Stimulated activated CD8-positive, alpha-beta memory T cell treated with anti-CD3 and anti-CD28 coated beads, Interleukin-4, amount 100 ng/mL, for 4 hours (primary cell): Measurements from ENCODE around the gene RPUSD1.
"Not testable (repeated sequence)": the region's sequence is repeated elsewhere in the genome, so short reads cannot be mapped to it uniquely, and the experiment has no call there.

Experiments
- DNase-seq, 2 donors: peaks; one replicate each; pipeline ENCODE4 v3.0.0-alpha.2; 2020; ENCODE audit warnings: low read depth in 2 of 2, low spot score in 1 of 2

RPUSD1 gene

DNA sequence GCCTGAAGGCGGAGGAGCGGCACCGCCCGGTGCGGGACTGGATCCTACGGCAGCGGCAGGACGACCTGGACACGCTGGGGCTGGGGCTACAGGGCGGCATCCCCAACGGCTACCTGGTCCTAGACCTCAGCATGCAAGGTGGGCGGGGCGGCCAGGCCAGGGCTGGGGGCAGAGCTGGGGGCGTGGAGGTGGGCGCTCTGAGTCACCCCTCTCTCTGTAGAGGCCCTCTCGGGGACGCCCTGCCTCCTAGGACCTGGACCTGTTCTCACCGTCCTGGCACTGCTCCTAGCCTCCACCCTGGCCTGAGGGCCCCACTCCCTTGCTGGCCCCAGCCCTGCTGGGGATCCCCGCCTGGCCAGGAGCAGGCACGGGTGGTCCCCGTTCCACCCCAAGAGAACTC is 19.8 kb downstream of the RPUSD1 start:
- no peak for DNase-seq

DNA sequence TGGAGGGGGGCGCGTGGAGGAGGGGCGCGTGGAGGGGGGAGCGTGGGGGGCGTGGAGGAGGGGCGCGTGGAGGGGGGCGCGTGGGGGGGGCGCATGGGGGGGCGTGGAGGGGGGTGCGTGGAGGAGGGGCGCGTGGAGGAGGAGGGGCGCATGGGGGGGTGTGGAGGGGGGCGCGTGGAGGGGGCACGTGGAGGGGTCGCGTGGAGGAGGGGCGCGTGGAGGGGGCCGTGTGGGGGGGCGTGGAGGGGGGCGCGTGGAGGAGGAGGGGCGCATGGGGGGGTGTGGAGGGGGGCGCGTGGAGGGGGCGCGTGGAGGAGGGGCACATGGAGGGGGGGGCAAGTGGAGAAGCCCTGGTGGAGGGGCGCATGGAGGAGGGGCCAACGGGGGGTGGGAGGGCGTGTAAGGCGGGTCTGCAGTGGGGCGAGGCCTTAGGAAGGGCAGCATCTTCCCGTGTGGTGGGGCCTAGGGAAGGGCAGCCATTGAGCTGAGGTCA is 20.4 kb downstream of the RPUSD1 start:
- no peak for DNase-seq

DNA sequence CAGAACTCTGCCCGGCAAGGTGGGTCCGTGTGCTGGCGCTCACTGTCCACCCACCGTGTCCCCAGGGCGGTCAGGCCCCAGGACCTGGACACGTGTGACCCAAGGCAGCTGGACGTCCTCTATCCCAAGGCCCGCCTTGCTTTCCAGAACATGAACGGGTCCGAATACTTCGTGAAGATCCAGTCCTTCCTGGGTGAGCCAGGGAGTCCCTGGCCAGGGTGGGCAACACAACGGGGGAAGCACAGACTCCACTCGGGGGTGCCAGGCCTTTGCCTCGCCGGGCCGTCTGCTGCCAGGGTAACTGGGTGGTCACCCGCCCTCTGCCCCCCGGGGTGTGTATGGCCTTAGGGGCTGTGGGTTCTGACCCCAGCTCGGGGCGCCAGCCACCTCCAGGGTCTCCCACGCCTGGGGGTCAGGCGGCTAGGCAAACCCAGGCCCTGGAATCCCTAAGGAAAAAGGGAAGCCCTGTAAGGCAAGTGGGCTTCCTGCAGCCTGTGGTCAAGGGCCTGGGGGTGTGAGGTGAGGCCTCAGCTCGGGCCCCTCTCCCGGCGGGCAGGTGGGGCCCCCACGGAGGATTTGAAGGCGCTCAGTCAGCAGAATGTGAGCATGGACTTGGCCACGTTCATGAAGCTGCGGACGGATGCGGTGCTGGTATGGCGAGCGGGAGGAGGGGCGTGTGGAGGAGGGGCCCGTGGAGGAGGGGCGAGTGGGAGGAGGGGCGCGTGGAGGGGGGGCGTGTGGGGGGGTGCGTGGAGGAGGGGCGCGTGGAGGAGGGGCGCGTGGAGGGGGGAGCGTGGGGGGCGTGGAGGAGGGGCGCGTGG is 21.2 kb downstream of the RPUSD1 start:
- DNase-seq: no peak

DNA sequence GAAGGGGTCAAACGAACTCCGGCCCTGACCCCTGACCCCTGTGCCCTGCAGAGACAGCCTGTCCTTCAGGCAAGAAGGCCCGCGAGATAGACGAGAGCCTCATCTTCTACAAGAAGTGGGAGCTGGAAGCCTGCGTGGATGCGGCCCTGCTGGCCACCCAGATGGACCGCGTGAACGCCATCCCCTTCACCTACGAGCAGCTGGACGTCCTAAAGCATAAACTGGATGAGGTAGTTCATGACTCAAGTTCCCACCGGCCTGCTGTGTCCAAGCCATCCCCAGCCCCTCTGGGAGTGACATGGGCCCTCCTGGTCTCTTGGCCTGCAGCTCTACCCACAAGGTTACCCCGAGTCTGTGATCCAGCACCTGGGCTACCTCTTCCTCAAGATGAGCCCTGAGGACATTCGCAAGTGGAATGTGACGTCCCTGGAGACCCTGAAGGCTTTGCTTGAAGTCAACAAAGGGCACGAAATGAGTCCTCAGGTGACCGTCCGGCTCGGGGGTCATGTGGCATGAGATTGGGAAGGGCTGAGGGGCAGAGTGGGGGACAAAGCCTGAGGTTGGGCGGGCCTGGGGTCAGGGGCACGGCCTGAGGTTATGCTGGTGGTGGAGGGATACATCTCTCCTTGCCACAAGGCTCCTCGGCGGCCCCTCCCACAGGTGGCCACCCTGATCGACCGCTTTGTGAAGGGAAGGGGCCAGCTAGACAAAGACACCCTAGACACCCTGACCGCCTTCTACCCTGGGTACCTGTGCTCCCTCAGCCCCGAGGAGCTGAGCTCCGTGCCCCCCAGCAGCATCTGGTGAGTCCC is 22.0 kb downstream of the RPUSD1 start:
- no peak for DNase-seq

DNA sequence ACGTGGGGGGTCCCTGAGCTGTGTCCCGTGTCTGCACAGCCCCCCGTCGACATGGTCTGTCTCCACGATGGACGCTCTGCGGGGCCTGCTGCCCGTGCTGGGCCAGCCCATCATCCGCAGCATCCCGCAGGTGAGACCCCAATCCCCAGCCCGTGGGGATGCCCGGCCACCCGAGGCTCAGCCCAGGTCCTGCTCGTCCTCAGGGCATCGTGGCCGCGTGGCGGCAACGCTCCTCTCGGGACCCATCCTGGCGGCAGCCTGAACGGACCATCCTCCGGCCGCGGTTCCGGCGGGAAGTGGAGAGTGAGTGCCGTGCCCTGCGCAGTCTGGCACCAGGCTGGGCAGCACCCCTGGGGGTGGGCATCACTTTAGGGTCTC is 22.7 kb downstream of the RPUSD1 start:
- DNase-seq: no peak

DNA sequence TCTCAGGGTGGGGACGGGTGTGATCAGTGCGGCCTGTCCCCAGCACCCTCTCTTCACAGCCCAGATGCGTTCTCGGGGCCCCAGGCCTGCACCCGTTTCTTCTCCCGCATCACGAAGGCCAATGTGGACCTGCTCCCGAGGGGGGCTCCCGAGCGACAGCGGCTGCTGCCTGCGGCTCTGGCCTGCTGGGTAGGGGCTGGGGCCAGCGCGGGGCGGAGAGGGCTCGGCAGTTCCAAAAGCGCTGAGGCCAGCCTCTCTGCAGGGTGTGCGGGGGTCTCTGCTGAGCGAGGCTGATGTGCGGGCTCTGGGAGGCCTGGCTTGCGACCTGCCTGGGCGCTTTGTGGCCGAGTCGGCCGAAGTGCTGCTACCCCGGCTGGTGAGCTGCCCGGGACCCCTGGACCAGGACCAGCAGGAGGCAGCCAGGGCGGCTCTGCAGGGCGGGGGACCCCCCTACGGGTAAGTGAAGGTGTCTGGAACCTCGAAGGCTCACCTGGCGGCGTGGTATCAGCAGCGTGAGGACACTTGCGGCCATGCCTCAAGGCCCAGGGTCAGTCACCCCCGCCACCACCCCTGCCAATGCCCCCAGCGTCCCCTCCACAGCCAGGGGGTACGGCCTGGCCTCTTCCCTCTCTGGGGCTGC is 23.2 kb downstream of the RPUSD1 start:
- no peak for DNase-seq

DNA sequence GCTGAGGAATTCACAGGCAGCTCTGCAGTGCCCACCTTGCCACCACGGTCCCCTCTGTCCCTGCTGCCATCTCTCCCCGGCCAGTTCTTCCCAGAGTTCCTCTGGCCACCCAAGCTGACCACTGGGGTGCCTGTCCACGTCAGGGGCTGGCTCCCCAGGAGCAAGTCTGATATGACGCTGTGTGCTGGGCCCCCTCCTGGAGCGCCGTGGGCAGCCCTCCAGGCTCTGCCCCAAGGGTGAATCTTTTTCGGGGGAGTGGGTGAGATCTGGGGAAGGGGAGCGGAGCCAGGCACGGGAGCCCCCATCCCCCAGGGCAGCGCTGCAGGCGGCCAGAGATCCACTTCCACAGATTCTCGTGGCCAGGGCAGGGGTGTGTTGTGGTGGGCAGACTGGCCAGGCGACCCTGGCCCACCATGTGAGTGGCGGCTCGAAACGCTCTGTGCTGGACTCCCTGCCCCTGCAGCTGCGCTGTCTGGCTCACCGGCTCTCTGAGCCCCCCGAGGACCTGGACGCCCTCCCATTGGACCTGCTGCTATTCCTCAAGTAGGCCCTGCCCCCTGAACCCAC is 23.9 kb downstream of the RPUSD1 start:
- DNase-seq: no peak

DNA sequence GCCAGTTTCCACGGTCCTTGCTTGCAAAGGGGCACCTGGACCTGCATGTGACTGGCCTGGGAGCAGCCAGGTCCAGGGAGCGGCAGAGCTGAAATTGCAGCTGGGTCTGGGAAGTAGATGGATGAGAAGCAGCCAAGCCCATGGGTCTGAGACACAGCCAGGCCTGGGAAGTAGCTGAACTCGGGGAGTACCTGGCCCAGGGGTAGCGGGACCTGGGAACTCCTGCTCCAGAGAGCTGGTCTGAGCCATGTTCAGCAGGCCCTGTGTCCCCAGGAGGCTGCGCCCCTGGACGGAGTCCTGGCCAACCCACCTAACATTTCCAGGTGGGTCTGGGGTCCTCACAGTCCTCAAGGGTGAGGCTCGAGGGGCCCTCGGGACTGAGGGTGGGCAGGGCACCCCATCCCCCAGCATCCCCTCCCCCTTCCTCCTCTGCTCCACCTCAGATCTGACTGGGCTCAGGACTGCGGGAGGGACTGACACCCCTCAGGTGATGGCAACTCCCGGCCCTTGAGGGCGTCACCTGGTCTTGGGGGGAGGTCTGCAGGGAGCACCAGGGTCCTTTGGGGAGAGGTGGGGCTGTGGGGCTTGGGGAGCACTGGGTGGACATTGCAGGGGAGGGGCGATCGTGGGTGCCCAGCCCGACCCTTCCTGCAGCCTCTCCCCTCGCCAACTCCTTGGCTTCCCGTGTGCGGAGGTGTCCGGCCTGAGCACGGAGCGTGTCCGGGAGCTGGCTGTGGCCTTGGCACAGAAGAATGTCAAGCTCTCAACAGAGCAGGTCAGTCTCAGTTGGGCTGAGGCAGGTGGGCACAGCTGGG is 24.6 kb downstream of the RPUSD1 start:
- no peak for DNase-seq

DNA sequence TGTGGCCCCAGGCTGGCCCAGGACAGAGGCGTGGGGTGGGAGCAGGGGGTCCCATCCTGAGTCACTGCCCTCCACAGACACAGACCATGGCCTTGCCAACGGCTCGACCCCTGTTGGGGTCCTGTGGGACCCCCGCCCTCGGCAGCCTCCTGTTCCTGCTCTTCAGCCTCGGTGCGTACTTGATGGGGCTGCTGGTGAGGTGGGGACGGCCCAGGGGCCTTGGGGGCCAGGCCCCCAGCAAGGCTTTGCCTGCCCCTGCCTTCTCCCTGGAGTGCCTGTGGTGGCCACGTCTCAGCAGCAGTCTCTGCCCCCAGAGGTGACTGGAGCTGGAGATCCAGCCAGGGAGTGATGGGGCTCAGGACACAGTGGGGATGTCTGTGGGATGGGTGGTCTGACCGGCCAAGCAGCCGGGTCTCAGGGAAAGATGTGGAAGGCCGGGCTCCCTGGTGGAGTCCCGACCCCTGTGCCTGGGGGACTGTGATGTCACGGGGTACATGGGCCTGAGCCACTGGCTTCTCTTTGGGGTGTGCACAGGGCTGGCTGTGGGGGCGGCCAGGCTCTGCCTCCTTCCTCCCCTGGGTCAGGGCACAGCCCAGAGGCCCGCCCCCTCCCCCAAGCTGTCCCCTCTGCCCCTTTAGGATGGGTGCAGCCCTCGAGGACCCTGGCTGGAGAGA is 25.4 kb downstream of the RPUSD1 start:
- no peak for DNase-seq

DNA sequence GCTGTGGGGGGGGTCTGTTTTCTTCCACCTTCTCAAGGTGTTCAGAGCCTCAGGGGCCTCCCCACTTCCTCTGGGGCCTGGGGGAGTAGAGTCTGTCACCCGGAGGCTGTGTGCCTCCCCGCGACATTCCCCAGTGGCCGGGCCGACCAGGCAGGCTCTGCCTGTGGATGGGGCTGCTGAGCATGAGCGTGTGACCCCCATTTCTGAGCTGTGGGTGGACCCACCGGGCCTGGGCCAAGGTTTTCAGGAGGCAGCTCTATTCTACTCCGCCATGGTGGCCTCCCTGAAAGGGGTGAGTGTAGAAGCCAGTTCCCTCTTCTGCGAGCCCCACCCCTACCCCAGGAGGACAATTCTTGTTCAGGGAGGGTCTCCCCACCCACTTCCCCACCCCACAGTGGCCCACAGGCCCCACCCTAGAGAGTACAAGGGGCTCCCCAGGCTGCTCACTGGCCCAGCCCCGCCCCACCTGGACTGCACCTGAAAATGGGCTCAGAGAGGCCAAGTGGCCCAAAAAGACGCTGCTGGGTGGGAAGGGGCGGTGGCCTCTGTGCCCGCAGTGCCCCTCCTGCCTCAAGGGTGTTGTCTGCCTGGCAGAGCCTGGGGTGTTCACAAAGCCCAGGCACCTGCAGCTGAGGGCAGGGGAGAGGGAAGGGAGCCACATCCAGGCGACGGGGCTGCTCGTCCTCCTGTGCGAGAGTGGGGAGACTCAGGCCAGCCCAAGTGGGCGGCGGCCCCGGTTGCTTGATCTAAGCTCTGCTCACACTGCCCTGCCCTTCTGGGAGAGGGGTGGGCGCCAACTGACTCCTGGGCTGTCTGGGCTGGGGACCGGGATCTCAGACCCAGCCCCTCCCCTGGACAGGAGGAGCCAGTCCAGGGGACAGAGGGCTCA is 26.3 kb downstream of the RPUSD1 start:
- DNase-seq: no peak

DNA sequence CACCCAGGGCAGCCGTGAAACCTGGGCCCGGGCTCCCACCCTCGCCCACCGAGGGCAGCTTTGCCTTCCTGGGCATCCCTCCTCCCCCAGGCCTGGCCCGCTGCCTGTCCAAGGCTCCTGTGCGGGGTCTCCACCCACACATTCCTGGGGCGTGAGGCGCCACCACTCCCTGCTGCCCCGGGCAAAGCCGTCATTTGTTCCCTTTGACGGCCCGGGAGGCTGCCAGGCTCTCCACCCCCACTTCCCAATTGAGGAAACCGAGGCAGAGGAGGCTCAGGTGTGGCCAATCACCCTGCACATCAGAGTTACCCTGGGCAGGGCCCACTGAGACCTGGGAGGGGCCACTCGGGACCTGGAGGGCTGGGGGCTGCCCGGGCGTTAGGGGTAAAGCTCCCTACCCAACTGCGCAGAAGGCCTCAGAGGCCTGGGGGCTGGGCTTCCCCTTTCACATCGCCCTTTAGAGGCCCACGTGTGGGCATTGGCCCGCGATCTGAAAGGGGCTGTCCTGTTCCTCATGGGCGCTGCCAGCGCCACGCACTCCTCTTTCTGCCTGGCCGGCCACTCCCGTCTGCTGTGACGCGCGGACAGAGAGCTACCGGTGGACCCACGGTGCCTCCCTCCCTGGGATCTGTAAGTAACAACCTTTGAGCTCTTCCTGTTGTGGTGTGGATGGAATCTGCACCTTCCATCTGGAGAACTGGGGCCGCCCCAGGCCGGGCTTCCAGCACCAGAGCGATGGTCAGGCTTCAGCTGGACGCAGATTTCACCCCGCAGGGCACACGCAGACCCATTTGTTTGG is 27.4 kb downstream of the RPUSD1 start, which contains the start of gene MSLN:
TSS of gene MSLN (plus strand) at position 190 of the 799 bp plus-strand sequence. CDS start 1,947 bp downstream, outside the sequence.
- DNase-seq: no peak

DNA sequence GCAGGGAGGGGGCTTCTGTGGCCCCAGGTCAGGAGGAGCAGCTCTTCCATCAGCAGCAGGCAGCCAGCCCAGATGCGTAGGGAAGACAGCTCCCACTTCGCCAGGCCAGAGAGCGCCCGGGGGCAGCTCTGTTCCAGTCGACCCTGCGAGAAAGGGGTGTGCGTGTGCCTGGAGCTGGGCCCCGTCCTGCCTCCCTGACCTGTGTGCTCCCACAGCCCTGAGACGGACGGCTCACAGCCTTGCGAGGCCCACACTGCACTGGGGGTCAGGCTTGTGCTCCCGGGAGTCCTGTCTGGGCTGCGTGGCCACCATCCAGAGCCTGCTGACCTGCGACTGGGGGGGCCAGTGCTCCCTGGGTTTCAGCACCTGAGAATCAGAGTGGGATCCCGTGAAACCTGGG is 28.1 kb downstream of the RPUSD1 start:
- no peak for DNase-seq

DNA sequence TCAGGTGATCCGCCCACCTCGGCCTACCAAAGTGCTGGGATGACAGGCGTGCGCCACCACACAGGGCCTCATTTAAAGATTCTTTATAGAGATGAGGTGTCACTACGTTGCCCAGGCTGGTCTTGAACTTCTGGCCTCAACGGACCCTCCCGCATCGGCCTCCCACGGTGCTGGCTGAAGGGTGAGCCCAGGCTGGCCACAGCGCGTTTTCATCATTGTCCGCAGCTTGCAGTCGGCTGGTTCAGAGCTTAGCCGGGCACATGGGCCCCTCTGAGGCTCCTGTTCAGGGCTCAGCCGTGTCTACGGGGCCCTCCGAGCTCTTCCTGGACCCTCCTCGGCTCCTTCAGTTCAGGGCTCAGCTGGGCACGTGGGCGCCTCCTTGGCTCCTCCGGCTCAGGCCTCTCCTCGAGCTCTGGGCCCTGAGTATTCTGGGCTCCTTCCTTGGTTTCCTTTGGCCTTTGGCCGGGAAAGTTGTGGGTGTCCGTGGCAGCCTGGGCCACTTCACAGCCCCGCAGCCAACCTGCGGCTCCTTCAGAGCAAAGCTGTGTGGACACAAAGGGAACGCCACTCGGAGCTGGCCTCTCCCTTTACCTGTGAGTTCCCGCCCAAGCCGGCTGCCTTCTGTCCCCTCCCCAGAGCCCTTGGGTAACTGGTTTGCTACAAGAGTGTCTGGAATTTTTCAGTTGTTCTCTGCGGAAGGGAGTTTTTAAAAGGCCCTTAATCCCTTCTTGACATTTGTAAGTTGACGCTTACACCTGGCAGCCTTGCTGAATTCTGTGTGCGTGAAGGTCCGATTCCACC is 28.9 kb downstream of the RPUSD1 start:
- no peak for DNase-seq

DNA sequence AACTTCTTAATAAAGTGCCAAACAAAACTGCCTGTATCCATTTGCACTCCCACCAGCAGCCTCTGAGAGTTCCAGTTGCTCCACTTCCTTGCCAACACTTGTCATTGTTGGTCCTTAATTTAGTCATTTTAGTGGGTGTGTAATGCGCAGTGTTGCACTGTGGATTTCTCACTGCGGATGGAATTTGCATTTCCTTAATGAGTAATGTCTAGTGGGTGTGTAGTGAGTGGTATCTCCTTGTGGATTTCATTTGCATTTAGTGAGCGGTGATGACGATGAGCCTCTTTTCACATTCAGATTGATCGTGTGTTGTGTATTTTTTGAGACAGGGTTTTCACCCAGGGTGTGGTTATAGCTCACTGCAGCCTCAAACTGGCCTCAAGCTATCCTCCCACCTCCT is 31.8 kb downstream of the RPUSD1 start:
- DNase-seq: no peak

DNA sequence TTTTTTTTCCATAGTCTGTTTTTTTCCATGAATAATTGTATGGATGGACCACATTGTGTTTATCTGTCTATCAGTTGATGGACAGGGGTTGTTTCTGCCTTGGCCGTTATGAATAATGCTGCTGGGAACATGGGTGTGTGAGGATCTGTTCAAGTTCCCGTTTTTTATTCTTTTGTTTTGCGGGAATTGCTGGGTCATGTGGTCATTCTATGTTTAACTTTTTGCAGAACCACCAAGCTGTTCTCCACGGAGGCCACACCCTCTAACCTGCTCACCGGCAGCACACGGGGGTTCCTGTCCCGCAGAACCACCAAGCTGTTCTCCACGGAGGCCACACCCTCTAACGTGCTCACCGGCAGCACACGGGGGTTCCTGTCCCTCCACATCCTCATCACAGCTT is 33.5 kb downstream of the RPUSD1 start:
- DNase-seq: no peak

DNA sequence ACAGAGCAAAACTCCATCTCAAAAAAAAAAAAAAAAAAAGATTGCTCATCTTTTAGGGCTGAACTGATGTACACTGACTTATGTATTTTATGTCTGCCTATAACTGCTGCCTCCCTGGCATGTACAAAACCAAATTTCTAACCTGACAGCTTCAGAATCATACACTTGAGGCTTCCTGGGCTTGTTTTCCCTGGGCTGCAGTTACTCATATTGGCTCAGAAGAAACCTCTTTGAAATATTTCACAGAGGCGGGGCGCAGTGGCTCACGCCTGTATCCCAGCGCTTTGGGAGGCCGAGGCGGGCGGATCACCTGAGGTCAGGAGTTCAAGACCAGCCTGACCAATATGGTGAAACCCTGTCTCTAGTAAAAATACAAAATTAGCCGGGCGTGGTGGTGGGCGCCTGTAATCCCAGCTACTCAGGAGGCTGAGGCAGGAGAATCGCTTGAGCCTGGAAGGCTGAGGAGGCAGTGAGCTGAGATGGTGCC is 34.0 kb downstream of the RPUSD1 start:
- DNase-seq: not testable (repeated sequence)

DNA sequence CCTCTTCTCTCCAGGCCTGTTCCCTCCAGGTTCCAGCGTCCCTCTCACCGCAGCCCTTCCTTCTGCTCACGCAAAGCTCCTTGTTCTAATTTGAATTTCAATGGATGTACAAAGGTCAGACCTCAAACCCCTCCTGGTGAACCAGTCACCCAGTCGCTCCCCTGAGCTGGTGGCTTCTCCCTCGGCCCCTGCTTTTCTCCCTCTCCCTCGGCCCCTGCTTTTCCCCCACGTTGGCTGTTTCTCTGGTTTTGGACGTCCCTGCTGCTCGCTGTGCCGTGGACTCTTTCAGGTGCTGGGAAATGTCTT is 36.2 kb downstream of the RPUSD1 start:
- no peak for DNase-seq
